Neural progenitor cell (in vitro differentiated cells): ENCODE measurements around the gene YEATS2.

Source experiments
- EZH2phosphoT487 ChIP-seq: fragments of 200-600 bp; sonication (generic); IDR thresholded peaks from 2 replicates; pipeline ENCODE4 v1.6.1; 2017; ENCODE audit warnings: antibody characterized with exemption
- TF ChIP-seq, protein P1 (sequence below): fragments of 200-600 bp; sonication (generic); IDR thresholded peaks from 2 replicates; pipeline ENCODE4 v1.5.1; 2017; ENCODE audit warnings: antibody characterized with exemption, mild to moderate bottlenecking

DNA sequence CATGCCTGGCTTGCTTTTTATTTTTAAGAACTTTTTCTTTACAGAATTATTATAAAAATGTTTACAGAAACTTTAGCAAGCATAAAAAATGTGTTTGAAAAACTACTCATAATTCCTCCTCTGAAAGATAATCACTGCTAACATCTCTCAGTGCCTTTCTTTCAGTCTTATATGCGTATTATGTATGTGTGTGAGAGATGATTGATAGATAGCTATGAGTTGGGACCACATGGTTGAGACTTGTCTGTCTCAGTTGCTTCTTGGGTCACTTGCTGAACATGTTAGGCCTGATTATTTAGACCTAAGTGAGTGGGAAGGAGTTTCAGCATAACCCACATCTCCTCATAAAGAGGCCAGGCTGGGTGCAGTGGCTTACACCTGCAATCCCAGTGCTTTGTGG, 116.6 kb downstream of the YEATS2 start:
- no peak for TF ChIP-seq EZH2phosphoT487
- TF ChIP-seq, protein P1, sequence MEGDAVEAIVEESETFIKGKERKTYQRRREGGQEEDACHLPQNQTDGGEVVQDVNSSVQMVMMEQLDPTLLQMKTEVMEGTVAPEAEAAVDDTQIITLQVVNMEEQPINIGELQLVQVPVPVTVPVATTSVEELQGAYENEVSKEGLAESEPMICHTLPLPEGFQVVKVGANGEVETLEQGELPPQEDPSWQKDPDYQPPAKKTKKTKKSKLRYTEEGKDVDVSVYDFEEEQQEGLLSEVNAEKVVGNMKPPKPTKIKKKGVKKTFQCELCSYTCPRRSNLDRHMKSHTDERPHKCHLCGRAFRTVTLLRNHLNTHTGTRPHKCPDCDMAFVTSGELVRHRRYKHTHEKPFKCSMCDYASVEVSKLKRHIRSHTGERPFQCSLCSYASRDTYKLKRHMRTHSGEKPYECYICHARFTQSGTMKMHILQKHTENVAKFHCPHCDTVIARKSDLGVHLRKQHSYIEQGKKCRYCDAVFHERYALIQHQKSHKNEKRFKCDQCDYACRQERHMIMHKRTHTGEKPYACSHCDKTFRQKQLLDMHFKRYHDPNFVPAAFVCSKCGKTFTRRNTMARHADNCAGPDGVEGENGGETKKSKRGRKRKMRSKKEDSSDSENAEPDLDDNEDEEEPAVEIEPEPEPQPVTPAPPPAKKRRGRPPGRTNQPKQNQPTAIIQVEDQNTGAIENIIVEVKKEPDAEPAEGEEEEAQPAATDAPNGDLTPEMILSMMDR, result no peak
